Esophagus muscularis mucosa (tissue), 4 donors: ENCODE results near the gene DOCK10. TPM values are rescaled to one million over a fixed set of nuclear protein-coding genes. Genes with fewer than 3 reads are reported as not detected.

Experiments used
- DNase-seq: peaks from one replicate; pipeline ENCODE4 v3.0.0-alpha.2; 2017; ENCODE audit errors: extremely low spot score
- H3K27ac ChIP-seq, 4 donors: fragments of 200-600 bp; sonication (generic); replicated peaks in 1 of 4; 1 replicate in 3 of 4; 2 replicates in 1 of 4; pipeline ENCODE4 v1.5.1; 2016 to 2019; ENCODE audit warnings: mild to moderate bottlenecking in 1 of 4
- H3K27me3 ChIP-seq, 4 donors: fragments of 200-600 bp; sonication (generic); one replicate each; pipeline versions ENCODE4 v1.5.1 to v1.6.0; 2016 to 2019
- H3K36me3 ChIP-seq, 4 donors: fragments of 200-600 bp; sonication (generic); one replicate each; pipeline ENCODE4 v1.5.1; 2016 to 2019
- H3K4me1 ChIP-seq, 4 donors: fragments of 200-600 bp; sonication (generic); one replicate each; pipeline ENCODE4 v1.5.1; 2016 to 2019
- H3K4me3 ChIP-seq, 4 donors: fragments of 200-600 bp; sonication (generic); 1 replicate in 2 of 4; 2 replicates in 2 of 4; pipeline ENCODE4 v1.5.1; 2016 to 2019; ENCODE audit warnings: mild to moderate bottlenecking in 4 of 4, moderate library complexity in 1 of 4
- H3K9me3 ChIP-seq, 4 donors: fragments of 200-600 bp; sonication (generic); 1 replicate in 3 of 4; 2 replicates in 1 of 4; pipeline ENCODE4 v1.5.1; 2016 to 2019
- EP300 ChIP-seq: sonication (generic); formaldehyde crosslinking; IDR thresholded peaks from one replicate; pipeline ENCODE4 v1.6.1; 2017; ENCODE audit warnings: antibody characterized with exemption
- POLR2A ChIP-seq: fragments of 450-650 bp; IDR thresholded peaks from one replicate; pipeline ENCODE4 v1.6.1; 2017; ENCODE audit warnings: antibody characterized with exemption, moderate library complexity, mild to moderate bottlenecking, low read depth
- POLR2AphosphoS5 ChIP-seq, 2 donors: sonication (generic); formaldehyde crosslinking; IDR thresholded peaks; one replicate each; pipeline ENCODE4 v1.6.1; 2017; ENCODE audit warnings: antibody characterized with exemption in 2 of 2
- WGBS: methylation state at CpG from one replicate; pipeline ENCODE4 v1.1.5; 2018; 5-methylcytosine and 5-hydroxymethylcytosine counted together
- intact Hi-C: fragments of 100-400 bp; cut with DNase I; formaldehyde crosslinking; loops from one replicate; pipeline ENCODE4 v1.15.1; 2023
- total RNA-seq, 4 donors: library from RNA; depleted of rRNA; stranded (reverse); fragments of >200 nt; gene quantifications; one replicate each; pipeline versions ENCODE4 v1.1.0 to v1.2.1, GENCODE V29; 2016
- TF ChIP-seq, protein P1 (sequence below), 3 experiments: fragments of 200-600 bp in 2 of 3; fragments of 450-650 bp in 1 of 3; sonication (generic) in 2 of 3; IDR thresholded peaks; one replicate each; pipeline ENCODE4 v1.5.1; 2017 to 2019; ENCODE audit warnings: antibody characterized with exemption in 3 of 3, mild to moderate bottlenecking in 2 of 3, moderate library complexity in 1 of 3

DOCK10 gene
- total RNA-seq, 4 donors from 2014 or later = 1.9 to 11.6 (median 6.3) TPM

DNA sequence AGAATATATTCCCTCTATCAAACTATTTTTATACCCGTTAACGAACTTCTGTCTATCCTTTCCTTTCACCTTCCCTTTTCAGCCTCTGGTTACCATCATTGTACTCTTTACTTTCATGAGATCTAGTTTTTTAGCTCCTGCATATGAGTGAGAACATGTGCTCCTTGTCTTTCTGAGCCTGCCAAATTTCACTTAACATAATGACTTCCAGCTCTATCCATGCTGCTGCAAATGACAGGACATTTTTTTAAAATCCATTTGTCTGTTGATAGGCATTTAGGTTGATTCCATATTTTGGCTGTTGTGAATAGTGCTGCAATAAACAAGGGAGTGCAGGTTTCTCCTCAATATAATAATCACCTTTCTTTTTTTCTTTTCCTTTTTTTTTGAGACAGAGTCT is 317.9 kb downstream of the DOCK10 start:
- TF ChIP-seq POLR2A (no peak), POLR2AphosphoS5 (IDR thresholded peaks at IDR 0.05) (no peak), EP300 (no peak)
- TF ChIP-seq, protein P1, sequence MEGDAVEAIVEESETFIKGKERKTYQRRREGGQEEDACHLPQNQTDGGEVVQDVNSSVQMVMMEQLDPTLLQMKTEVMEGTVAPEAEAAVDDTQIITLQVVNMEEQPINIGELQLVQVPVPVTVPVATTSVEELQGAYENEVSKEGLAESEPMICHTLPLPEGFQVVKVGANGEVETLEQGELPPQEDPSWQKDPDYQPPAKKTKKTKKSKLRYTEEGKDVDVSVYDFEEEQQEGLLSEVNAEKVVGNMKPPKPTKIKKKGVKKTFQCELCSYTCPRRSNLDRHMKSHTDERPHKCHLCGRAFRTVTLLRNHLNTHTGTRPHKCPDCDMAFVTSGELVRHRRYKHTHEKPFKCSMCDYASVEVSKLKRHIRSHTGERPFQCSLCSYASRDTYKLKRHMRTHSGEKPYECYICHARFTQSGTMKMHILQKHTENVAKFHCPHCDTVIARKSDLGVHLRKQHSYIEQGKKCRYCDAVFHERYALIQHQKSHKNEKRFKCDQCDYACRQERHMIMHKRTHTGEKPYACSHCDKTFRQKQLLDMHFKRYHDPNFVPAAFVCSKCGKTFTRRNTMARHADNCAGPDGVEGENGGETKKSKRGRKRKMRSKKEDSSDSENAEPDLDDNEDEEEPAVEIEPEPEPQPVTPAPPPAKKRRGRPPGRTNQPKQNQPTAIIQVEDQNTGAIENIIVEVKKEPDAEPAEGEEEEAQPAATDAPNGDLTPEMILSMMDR (IDR thresholded peaks at IDR 0.05) = no peak
- no peak overlapping the region for H3K4me3 ChIP-seq
- H3K27me3 ChIP-seq = no peaks in the 10 kb centered on the region
- WGBS = 81% methylated on average over 2 of the region's 2 CpGs
- H3K4me1 ChIP-seq = no peaks in the 10 kb centered on the region
- no peak overlapping the region for H3K27ac ChIP-seq
- H3K36me3 ChIP-seq = no peaks in the 10 kb centered on the region
- no peak for DNase-seq
- intact Hi-C loops = no loop called here
- H3K9me3 ChIP-seq = peaks cover 0 to 15% (median 7%) of the 10 kb centered on the region in 4 donors

DNA sequence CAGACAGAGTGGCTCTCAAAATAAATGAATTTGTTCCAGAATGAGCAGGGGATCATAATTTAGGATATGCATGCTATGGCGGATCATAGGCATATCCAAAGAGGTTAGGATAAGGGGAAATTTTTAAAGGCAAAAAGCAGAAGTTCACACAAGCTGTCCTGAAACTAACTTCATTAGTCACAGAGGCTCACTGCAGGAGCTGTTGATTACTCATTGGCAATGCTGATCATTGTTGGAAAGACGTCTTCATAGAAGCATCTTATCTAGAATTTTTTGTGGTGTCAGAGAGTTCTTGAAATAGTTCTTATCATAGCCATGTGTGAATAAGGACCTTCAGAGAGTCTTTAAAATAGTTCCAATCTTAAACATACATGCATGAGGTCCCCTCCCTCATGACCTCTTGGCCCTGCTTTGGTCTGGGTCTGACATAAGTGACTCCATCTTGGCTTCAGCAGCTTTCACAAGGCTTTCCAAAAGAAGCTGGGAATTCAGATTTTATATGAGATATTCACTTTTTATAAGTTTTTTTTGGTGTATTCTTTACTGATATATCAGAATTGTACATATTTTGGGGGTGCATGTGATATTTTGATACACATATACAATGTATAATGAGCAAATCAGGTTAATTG is 318.6 kb downstream of the DOCK10 start:
- no peak for DNase-seq
- no peak overlapping the region for H3K4me3 ChIP-seq
- TF ChIP-seq POLR2A = no peak
- no peak for TF ChIP-seq POLR2AphosphoS5 (IDR thresholded peaks at IDR 0.05)
- no peak for TF ChIP-seq EP300
- TF ChIP-seq, protein P1 (IDR thresholded peaks at IDR 0.05) = no peak
- H3K4me1 ChIP-seq = no peaks in the 10 kb centered on the region
- peaks cover 0 to 11% (median 4%) of the 10 kb centered on the region in 4 donors for H3K9me3 ChIP-seq
- no peaks in the 10 kb centered on the region for H3K27me3 ChIP-seq
- H3K27ac ChIP-seq = no peak overlapping the region
- no peaks in the 10 kb centered on the region for H3K36me3 ChIP-seq
- WGBS = 73% methylated on average over 2 of the region's 2 CpGs
- intact Hi-C loops = no loop called here

DNA sequence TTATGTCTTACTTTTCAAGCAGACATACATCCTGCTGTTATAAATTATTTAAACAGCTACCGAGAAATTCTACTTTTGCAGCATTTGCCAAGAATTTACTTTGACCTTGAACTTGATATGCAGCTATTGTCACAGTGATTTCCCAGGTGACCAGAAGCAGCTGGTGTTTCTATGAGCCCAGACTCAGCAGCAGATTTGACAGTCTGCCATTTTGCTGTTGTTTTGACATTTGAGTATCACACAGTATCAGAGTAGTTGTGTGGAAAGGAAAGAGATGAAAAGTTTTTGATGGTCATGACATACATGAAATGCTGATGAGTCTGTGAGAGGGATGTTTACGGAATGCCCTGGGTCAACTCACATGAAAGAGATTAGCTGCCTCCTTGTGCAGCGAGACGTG is 319.5 kb downstream of the DOCK10 start:
- 76% methylated on average over 4 of the region's 4 CpGs for WGBS

GRCh38 chr2:224722250-224722649 is 320.0 kb downstream of the DOCK10 start:
- H3K9me3 ChIP-seq = peaks cover 0 to 5% (median 0%) of the 10 kb centered on the region in 4 donors
- H3K36me3 ChIP-seq = no peaks in the 10 kb centered on the region
- DNase-seq = no peak
- H3K27me3 ChIP-seq = no peaks in the 10 kb centered on the region
- intact Hi-C loops = no loop called here
- no peak overlapping the region for H3K27ac ChIP-seq
- TF ChIP-seq POLR2A (no peak), POLR2AphosphoS5 (IDR thresholded peaks at IDR 0.05) (no peak)
- TF ChIP-seq, protein P1 (IDR thresholded peaks at IDR 0.05) = no peak
- H3K4me3 ChIP-seq = no peak overlapping the region
- H3K4me1 ChIP-seq = no peaks in the 10 kb centered on the region
- WGBS = 93% methylated on average over 3 of the region's 3 CpGs

More for the DNA sequence above, 319.5 kb downstream of the DOCK10 start:
- no peak for TF ChIP-seq EP300
- TF ChIP-seq, protein P1 (IDR thresholded peaks at IDR 0.05) = no peak
- TF ChIP-seq POLR2A = no peak
- no peak for TF ChIP-seq POLR2AphosphoS5 (IDR thresholded peaks at IDR 0.05)
- no peaks in the 10 kb centered on the region for H3K4me1 ChIP-seq
- H3K27ac ChIP-seq = no peak overlapping the region
- H3K9me3 ChIP-seq = peaks cover 0 to 5% (median 0%) of the 10 kb centered on the region in 4 donors
- no peak for DNase-seq
- no peaks in the 10 kb centered on the region for H3K27me3 ChIP-seq
- intact Hi-C loops = no loop called here
- H3K4me3 ChIP-seq = no peak overlapping the region
- H3K36me3 ChIP-seq = no peaks in the 10 kb centered on the region

- Histone ChIP-seq H3K27me3 (no peaks in the 10 kb centered on the region), H3K4me3 (no peak overlapping the region), H3K9me3 (no peaks in the 10 kb centered on the region), H3K36me3 (no peaks in the 10 kb centered on the region), H3K27ac (no peak overlapping the region), H3K4me1 (no peaks in the 10 kb centered on the region)
- TF ChIP-seq EP300 = no peak
- TF ChIP-seq, protein P1 (IDR thresholded peaks at IDR 0.05) = no peak
- TF ChIP-seq POLR2AphosphoS5 (IDR thresholded peaks at IDR 0.05) = no peak
- DNase-seq = no peak
- intact Hi-C loops = no loop called here
- 86% methylated on average over 2 of the region's 2 CpGs for WGBS
These were observed 325.3 kb downstream of the DOCK10 start for GRCh38 chr2:224716921-224717320.
